Activated CD4-positive, CD25-positive, alpha-beta regulatory T cell treated with anti-CD3 and anti-CD28 coated beads, Interleukin-2, amount 50 U/mL, for 24 hours (primary cell): ENCODE measurements around the gene MATCAP1.

ENCODE experiments used
- ATAC-seq, 2 donors: fragments of 150-1000 bp; cut with Tn5 transposase; one replicate each; pipeline ENCODE4 v1.10.0; 2021; ENCODE audit warnings: mild to moderate bottlenecking in 1 of 2, moderate library complexity in 1 of 2

Gene MATCAP1

DNA sequence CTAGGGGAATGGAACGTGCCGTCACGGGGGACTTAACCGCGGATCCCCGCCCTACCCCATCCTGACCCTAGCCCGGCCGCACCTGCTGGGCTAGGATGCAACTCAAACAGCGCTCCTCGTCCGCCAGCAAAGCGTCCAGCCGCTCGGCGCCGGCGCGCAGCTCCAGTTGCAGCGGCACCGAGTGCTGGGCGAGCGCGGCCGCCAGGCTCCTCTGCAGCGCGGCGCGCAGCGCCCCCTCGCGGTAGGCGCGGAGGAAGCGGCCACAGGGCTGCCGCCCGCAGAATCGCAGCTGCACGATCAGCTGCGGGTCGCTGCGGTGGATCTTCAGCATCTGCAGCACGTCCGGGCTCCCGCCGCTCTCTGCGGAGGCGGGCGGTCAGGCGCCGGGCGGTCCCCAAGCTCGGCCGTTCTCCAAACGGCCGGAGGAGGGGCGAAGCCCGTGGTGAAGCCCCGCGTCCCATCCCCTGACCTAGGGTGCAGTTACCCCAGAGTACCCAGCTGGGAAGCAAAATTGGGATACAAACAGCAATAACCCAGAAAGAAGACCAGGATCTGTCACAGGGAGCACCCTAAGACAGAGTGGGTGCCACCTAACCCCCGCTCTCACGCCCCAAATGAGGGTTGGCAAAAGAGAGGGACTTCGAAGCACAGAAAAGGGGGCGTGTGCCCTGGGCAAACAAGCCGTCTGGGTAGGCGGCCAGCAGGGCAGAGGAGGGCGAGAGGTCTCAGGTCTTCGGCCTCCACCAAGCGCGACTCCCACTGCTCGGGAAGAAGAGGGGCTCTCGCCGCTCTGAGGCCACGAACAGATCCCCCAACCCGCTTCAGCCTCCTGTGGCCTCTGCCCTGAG lies 28.2 kb downstream of the MATCAP1 start:
- ATAC-seq = peak; percentile 48 to 52

DNA sequence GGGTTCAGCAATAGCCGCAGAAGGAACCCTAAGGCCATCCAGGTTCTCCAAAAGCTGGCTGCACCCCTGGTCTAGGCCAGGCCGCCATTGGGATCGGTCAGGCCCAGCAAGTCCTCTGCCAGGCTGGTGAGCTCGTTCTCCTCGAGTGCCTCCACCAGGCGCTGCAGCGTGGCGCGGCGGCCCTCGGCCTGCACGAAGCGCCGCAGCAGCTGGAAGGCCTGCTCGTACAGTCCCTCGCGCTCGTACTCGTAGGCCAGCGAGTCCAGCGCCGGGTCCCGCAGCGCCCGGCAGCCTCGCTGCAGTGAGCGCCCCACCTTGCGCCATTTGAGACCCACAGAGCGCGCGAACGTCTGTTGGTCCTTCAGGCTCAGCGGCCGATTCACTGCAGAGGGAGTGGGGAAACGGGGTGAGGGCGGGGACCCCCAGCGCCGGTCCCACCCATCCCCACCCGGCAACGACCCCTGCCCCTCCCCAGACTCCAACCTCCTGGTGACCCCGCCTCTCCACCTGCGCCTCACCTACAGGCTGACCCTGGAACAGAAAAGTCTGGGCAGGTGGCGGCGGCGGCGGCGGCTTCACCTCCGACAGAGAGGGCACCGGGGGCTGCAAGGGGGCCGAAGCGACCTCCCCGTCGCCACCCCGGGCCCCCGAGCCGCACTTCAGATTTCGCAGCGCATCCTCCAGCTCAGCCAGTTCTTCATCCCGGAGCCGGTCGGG lies 29.0 kb downstream of the MATCAP1 start:
- no peak for ATAC-seq

- ATAC-seq = no peak
Measured at GRCh38 chr16:67151431-67152097, 32.2 kb downstream of the MATCAP1 start.

GRCh38 chr16:67150833-67151396 lies 32.8 kb downstream of the MATCAP1 start, which contains the start of gene B3GNT9:
TSS of gene B3GNT9 (minus strand) at chr16:67150998. CDS start at chr16:67150485, 513 bp downstream.
- no peak for ATAC-seq

DNA sequence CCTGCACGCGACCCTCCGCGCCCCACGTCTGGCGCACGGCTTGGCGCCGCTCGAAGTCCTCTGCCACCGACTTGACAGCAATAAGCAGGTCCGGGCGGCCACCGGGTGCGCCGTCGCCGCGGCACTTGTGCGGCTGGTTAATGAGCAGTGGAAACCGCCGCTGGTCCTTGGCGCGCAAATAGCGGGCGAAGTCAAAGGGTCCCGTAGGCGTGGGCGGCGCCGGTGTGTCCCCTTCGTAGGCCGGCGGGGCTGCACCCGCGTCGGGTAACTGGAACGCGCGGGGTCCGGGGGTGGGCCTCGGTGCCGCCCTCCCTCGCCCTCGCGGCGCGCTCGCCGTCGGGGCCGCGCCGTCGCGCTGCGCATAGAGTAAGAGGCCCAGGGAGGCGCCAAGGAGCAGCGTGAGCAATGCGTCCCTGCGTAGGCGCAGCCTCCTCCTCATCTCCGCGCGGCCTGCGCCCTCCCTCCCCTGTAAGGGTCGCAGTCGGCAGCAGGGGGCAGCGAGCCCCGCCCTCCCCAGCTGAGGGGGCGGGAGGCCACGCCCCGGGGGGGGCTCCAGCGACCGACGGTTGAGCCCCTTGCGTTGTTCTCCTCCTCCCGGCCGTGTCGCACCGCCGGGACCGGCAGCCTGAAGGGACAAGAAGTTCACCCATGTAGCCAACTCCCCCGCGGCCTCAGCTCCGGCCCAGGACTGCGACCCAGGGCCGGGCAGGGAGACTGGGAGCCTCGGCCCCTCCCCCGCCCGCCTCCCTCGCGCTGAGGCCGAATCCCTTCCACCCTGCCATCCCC lies 33.5 kb downstream of the MATCAP1 start:
- peak; percentile 69 to 74 for ATAC-seq

GRCh38 chr16:67149276-67150046 lies 34.3 kb downstream of the MATCAP1 start:
- ATAC-seq = no peak

DNA sequence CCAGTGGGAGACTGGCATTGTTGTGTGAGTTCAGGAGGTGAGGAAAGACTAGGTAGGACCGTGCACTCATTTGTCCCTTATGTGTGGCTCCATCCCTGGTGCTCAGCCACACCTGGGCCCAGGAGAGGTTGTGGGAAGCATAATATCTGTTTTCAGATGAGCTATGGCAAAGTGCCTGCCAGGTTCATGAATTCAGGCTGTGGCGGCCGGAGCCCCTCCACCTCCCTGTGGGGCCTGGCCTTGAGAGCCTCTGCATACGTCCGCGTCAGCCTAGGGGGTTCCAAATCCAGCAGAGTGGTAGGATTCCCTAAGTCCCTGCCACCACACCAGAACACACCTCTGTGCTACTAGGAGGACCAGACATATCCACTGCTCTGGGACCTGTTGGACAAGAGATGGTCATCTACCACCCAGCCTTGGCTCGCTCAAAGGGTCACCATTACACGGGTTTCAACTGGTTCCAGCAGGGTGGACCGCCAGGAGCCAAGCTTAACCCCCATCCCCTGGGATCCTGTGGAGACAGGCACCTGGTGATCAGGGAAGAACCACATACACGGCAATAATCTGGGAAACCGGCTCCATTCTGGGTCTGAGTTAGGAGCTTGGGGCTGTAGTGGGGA lies 35.0 kb downstream of the MATCAP1 start:
- ATAC-seq = no peak

- no peak for ATAC-seq
Measured at GRCh38 chr16:67148221-67148620, 35.5 kb downstream of the MATCAP1 start.

DNA sequence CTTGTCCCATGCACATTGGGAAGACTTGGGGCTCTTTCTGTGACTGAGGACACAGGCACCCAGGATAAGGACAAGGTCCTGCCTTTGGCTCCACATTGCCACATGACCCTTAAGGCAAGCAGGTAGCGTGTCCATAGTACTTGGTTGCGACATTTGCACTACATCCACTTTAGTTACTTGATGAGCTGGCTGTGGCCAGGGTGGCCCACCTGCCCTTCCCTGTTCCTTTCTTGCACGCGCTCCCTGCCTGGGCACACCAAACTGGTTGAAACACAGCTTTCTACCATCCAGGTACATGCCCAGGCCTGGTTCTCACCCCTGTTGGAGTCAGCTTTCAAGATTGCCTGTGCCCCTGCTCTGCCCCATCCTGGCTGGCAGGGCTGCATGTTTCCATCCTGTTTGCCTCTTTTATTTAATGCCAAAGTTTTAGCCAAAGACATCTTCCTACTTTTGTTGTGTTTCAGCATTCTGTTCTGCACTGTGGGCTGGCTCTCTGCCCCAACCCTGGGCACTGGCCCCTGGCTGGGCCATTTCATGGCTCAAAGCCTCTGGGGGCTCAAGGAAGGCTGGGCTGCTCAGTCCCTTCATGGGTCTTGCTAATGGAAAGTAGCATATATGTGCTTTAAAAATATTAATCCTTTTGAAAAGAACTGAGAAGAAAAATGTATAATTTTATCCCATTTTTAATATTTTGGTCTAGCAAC lies 36.2 kb downstream of the MATCAP1 start:
- ATAC-seq = no peak

DNA sequence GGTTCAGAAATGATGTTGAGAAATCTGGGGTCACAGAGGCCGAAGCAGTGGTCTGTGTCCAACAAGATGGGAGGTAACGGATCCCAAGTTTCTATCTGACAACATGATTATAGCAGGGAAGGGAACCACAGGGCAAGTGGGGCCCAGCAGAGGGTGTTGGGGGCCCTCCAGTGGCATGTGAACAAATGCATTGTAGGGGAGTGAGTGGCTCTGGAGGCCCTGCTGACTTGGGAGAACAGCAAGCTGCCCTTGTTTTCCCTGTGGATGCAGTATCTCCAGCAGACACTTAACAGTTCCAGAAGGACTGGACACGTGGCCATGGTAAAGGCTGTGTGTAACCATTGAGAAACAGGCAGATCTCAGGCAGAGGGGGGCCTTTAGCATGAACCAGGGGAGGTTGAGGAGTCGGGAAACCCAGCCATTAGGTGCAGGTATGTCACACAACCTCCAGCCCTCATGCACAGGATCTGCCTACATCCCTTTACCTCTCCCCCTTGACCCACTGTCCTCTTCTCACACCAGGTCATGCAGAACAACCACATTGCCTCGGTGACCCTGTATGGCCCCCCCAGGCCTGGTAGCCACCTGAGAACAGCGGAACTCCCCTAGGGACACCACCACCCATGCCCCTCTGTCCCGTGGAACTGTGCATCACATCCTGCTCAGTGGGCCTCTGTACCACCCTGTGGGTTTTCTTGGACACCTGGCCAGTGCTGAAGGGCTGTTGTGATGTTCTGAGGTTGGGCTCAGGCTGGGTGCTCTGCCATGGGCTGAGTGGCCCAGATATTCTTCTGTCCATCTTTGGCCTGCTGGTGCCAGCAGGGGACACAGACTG lies 37.0 kb downstream of the MATCAP1 start:
- ATAC-seq = no peak

GRCh38 chr16:67145746-67146145 lies 38.0 kb downstream of the MATCAP1 start:
- no peak for ATAC-seq

GRCh38 chr16:67144943-67145342 lies 38.8 kb downstream of the MATCAP1 start:
- ATAC-seq = no peak

- ATAC-seq = no peak
Measured at GRCh38 chr16:67142342-67142741, 41.4 kb downstream of the MATCAP1 start.

GRCh38 chr16:67141391-67141790 lies 42.4 kb downstream of the MATCAP1 start:
- no peak for ATAC-seq

GRCh38 chr16:67137605-67138004 lies 46.2 kb downstream of the MATCAP1 start:
- no peak for ATAC-seq

- no peak for ATAC-seq
Measured at GRCh38 chr16:67129422-67129821, 54.3 kb downstream of the MATCAP1 start.

- ATAC-seq = no peak
Measured at GRCh38 chr16:67128887-67129286, 54.9 kb downstream of the MATCAP1 start.

GRCh38 chr16:67128417-67128816 lies 55.3 kb downstream of the MATCAP1 start:
- no peak for ATAC-seq
